ENCODE data around the gene ACOT11. TPM values are rescaled to one million over a fixed set of nuclear protein-coding genes. Genes with fewer than 3 reads are reported as not detected.

ACOT11 gene
- total RNA-seq, 4 donors from 2014 or later = 6.9 to 19.1 (median 13.4) TPM

DNA sequence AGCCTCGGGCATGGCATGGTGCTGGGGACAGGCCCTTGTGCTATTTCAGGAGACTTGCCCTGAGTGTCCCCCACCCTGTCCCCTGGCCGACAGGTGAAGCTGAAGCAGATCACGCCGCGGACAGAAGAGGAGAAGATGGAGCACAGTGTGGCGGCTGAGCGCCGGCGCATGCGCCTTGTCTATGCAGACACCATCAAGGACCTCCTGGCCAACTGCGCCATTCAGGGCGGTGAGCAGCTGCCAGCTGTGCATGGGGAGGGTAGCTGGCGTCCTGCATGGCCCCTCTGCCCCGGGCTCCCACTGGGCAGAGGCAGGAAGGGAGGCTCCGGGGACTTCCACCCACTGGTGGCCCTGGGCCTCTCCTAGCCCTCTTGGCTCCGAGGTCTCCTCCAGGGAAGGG lies 46.4 kb downstream of the ACOT11 start:
- H3K36me3 ChIP-seq = peaks cover 13 to 78% (median 54%) of the 10 kb centered on the region in 4 donors
- H3K27me3 ChIP-seq = no peaks in the 10 kb centered on the region
- intact Hi-C loops (cut with DNase I) = no loop called here
- DNase-seq (ENCODE audit: extremely low spot score) = no peak
- TF ChIP-seq EP300 (IDR thresholded peaks at IDR 0.05) (no peak), POLR2A (IDR thresholded peaks at IDR 0.05; ENCODE audit: low read depth) (no peak), POLR2AphosphoS5 (IDR thresholded peaks at IDR 0.05) (no peak)
- TF ChIP-seq, protein P1, sequence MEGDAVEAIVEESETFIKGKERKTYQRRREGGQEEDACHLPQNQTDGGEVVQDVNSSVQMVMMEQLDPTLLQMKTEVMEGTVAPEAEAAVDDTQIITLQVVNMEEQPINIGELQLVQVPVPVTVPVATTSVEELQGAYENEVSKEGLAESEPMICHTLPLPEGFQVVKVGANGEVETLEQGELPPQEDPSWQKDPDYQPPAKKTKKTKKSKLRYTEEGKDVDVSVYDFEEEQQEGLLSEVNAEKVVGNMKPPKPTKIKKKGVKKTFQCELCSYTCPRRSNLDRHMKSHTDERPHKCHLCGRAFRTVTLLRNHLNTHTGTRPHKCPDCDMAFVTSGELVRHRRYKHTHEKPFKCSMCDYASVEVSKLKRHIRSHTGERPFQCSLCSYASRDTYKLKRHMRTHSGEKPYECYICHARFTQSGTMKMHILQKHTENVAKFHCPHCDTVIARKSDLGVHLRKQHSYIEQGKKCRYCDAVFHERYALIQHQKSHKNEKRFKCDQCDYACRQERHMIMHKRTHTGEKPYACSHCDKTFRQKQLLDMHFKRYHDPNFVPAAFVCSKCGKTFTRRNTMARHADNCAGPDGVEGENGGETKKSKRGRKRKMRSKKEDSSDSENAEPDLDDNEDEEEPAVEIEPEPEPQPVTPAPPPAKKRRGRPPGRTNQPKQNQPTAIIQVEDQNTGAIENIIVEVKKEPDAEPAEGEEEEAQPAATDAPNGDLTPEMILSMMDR (IDR thresholded peaks at IDR 0.05) = no peak
- WGBS = 89% methylated on average over 9 of the region's 16 CpGs
- H3K4me3 ChIP-seq = no peak overlapping the region
- no peaks in the 10 kb centered on the region for H3K9me3 ChIP-seq
- peaks cover 0 to 2% (median 0%) of the 10 kb centered on the region in 4 donors for H3K4me1 ChIP-seq
- H3K27ac ChIP-seq (replicated peaks in 1 of 4) = no peak overlapping the region

GRCh38 chr1:54595956-54596498 lies 48.0 kb downstream of the ACOT11 start:
- DNase-seq (ENCODE audit: extremely low spot score) = no peak
- Histone ChIP-seq H3K4me3 (no peak overlapping the region), H3K27me3 (no peaks in the 10 kb centered on the region), H3K4me1 (no peaks in the 10 kb centered on the region), H3K27ac (replicated peaks in 1 of 4) (no peak overlapping the region), H3K36me3 (peaks cover 23 to 89% (median 60%) of the 10 kb centered on the region in 4 donors), H3K9me3 (no peaks in the 10 kb centered on the region)
- intact Hi-C loops (cut with DNase I) = no loop called here
- TF ChIP-seq EP300 (IDR thresholded peaks at IDR 0.05) (no peak), POLR2A (IDR thresholded peaks at IDR 0.05; ENCODE audit: low read depth) (no peak)
- 100% methylated on average over 3 of the region's 3 CpGs for WGBS

GRCh38 chr1:54596756-54597155 lies 48.7 kb downstream of the ACOT11 start:
- peaks cover 23 to 91% (median 64%) of the 10 kb centered on the region in 4 donors for H3K36me3 ChIP-seq
- no peak overlapping the region for H3K4me3 ChIP-seq
- intact Hi-C loops (cut with DNase I) = no loop called here
- no peaks in the 10 kb centered on the region for H3K27me3 ChIP-seq
- H3K27ac ChIP-seq (replicated peaks in 1 of 4) = no peak overlapping the region
- no peaks in the 10 kb centered on the region for H3K9me3 ChIP-seq
- TF ChIP-seq POLR2AphosphoS5 (IDR thresholded peaks at IDR 0.05) = no peak
- TF ChIP-seq, protein P1 (IDR thresholded peaks at IDR 0.05) = no peak
- TF ChIP-seq POLR2A (IDR thresholded peaks at IDR 0.05; ENCODE audit: low read depth) = no peak
- TF ChIP-seq EP300 (IDR thresholded peaks at IDR 0.05) = no peak
- no peaks in the 10 kb centered on the region for H3K4me1 ChIP-seq
- DNase-seq (ENCODE audit: extremely low spot score) = no peak
- 100% methylated on average over 2 of the region's 3 CpGs for WGBS

DNA sequence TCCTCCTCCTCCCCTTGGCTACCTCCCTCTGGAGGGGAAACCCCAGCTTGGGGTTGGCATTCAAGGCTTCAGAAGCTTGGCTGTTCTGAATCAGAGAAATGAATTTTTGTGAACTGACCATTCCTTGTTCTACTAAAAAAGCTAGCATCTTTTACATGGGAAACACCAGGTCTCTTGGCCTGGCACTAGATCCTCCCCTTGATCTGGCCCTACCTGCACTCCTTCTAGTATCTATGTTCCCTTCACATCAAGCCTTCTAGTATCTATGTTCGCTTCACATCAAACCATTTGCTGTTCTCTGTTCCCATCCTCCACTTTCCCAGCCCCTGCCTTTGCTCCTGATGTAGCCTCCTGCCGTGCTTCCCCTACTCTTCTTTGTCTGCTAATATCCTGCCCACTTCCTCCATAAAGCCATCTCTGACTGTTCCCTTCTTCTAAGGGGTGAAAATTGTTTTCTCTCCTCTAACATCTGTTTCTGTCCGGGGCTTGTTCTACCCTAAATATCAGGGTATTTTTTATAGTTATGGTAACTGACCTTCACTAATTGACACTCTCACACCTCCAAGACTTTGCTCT lies 49.5 kb downstream of the ACOT11 start:
- peaks cover 23 to 94% (median 68%) of the 10 kb centered on the region in 4 donors for H3K36me3 ChIP-seq
- intact Hi-C loops (cut with DNase I) = no loop called here
- WGBS = 74% methylated on average over 3 of the region's 3 CpGs

DNA sequence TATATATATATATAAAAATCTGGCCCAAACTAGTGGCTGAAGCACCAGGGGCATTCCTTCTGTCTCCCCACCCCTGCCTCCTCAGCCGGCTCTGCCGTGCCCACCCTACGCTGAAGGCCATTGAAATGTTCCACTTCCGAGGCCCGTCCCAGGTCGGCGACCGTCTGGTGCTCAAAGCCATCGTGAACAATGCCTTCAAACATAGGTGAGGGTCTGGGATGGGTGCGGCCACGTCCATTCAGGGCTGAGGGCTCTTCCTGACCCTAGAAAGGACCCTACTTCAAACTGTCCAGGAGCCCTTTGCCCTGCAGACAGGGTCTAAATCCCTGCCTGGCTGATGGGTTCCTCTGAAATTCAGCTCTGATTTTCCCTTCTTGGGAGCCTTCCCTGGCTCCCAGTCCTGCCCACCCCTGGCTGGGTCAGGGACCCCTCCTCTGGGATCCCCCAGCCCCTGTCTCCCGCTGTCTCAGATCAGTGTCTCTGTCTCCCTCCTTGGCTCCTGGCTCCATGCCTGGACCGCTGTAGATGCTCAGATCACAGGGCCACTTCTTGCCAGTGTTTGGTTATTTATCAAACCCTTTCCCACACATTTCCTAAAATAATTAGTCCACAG lies 51.3 kb downstream of the ACOT11 start:
- no peak overlapping the region for H3K4me3 ChIP-seq
- intact Hi-C loops (cut with DNase I) = no loop called here
- TF ChIP-seq, protein P1 (IDR thresholded peaks at IDR 0.05) = no peak
- no peak for TF ChIP-seq EP300 (IDR thresholded peaks at IDR 0.05)
- no peak for TF ChIP-seq POLR2AphosphoS5 (IDR thresholded peaks at IDR 0.05)
- TF ChIP-seq POLR2A (IDR thresholded peaks at IDR 0.05; ENCODE audit: low read depth) = no peak
- H3K27ac ChIP-seq (replicated peaks in 1 of 4) = no peak overlapping the region
- 88% methylated on average over 13 of the region's 13 CpGs for WGBS
- H3K4me1 ChIP-seq = no peaks in the 10 kb centered on the region
- no peaks in the 10 kb centered on the region for H3K9me3 ChIP-seq
- H3K36me3 ChIP-seq = peaks cover 16 to 95% (median 75%) of the 10 kb centered on the region in 4 donors
- H3K27me3 ChIP-seq = no peaks in the 10 kb centered on the region
- no peak for DNase-seq (ENCODE audit: extremely low spot score)

More for the DNA sequence above, 49.5 kb downstream of the ACOT11 start:
- no peaks in the 10 kb centered on the region for H3K27me3 ChIP-seq
- no peaks in the 10 kb centered on the region for H3K9me3 ChIP-seq
- no peak overlapping the region for H3K27ac ChIP-seq (replicated peaks in 1 of 4)
- no peaks in the 10 kb centered on the region for H3K4me1 ChIP-seq
- DNase-seq (ENCODE audit: extremely low spot score) = no peak
- TF ChIP-seq, protein P1 (IDR thresholded peaks at IDR 0.05) = no peak
- no peak for TF ChIP-seq POLR2A (IDR thresholded peaks at IDR 0.05; ENCODE audit: low read depth)
- no peak for TF ChIP-seq EP300 (IDR thresholded peaks at IDR 0.05)
- TF ChIP-seq POLR2AphosphoS5 (IDR thresholded peaks at IDR 0.05) = no peak
- no peak overlapping the region for H3K4me3 ChIP-seq
